GM12874 (cell line): ENCODE results near the gene KCNQ1.

ENCODE experiments used
- CTCF ChIP-seq: IDR thresholded peaks from 2 replicates; pipeline ENCODE4 v1.5.1; 2011; ENCODE audit warnings: low read depth, mild to moderate bottlenecking, control low read depth, low read length, moderate library complexity; ENCODE audit not compliant: insufficient read depth

KCNQ1 gene

GRCh38 chr11:2836315-2837095 lies 391.7 kb downstream of the KCNQ1 start:
- no peak for TF ChIP-seq CTCF

GRCh38 chr11:2837096-2837601 lies 392.3 kb downstream of the KCNQ1 start:
- no peak for TF ChIP-seq CTCF

GRCh38 chr11:2837651-2838050 lies 392.8 kb downstream of the KCNQ1 start:
- no peak for TF ChIP-seq CTCF

GRCh38 chr11:2838091-2838490 lies 393.3 kb downstream of the KCNQ1 start:
- TF ChIP-seq CTCF: no peak

- TF ChIP-seq CTCF: no peak
Measured at GRCh38 chr11:2838676-2839294, 394.0 kb downstream of the KCNQ1 start.

- no peak for TF ChIP-seq CTCF
Measured at GRCh38 chr11:2839395-2839943, 394.7 kb downstream of the KCNQ1 start.

- TF ChIP-seq CTCF: no peak
Measured at GRCh38 chr11:2841411-2842190, 396.8 kb downstream of the KCNQ1 start.
